ENCODE measurements around the gene RTEL1. TPM values are rescaled to one million over a fixed set of nuclear protein-coding genes. Genes with fewer than 3 reads are reported as not detected.
"Not testable (repeated sequence)": the region's sequence is repeated elsewhere in the genome, so short reads cannot be mapped to it uniquely, and the experiment has no call there.

The RTEL1 gene
- total RNA-seq, 1 experiment from 2014 or later, result 13.6 TPM

DNA sequence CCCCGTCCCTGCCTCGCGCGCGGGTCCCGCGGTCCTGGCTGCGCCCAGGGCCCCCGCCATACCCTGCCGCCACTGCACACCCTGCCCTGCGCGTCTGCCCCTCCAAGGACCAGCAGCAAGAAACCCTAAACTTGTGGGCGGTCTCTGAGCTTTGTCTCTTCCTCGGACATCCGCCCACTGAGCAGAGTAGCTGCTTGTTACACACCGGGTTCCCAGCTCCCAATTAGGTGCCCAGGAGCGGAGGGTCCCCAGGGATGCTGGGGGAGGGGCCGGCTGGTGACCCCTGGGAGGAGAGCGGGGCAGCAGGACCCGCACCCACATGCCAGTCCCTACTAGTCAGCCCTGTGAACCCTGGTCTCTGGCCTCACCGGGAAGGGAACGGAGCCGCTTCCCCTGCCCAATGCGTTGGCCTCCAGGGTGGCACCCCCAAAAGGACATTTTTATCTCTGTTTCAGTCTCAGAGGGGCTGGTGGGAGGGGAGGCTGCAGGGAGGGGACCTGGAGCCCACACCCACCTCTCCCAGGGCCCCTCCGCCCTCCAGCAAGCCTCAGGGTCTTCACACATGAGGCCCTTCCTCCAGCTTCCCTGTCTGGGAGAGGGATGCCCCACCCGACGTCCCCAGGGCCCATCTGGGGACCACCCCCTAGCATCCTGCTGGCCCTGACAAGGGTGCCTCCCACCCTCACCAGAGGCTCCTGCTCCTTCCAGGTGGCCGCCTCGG lies 15.4 kb upstream of the RTEL1 start:
- no peak for DNase-seq (ENCODE audit: low read depth)
- in situ Hi-C loops (cut with HindIII; ENCODE audit: low pct_unique_long_range_greater_than_20kb, low sequenced_read_pairs), result no loop called here

DNA sequence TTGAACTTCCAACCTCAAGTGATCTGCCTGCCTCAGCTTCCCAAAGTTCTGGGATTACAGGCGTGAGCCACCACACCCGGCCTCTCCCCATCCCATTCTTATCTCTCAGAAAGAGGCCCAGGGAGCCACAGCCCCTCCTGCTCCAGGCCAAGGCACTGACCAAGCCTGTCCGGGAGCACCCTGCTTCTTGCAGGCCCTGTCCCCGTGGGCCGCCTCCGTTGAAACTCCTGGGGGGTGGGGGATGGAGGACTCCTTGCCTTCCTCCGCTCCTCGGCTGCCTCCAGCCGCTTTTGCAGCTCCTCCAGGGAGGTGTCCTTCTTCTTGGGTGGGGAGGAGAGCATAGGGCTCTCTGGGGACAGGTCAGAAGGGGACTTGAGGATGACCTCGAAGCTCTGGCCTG lies 14.6 kb upstream of the RTEL1 start:
- in situ Hi-C loops (cut with HindIII; ENCODE audit: low pct_unique_long_range_greater_than_20kb, low sequenced_read_pairs), result no loop called here
- DNase-seq (ENCODE audit: low read depth), result no peak

DNA sequence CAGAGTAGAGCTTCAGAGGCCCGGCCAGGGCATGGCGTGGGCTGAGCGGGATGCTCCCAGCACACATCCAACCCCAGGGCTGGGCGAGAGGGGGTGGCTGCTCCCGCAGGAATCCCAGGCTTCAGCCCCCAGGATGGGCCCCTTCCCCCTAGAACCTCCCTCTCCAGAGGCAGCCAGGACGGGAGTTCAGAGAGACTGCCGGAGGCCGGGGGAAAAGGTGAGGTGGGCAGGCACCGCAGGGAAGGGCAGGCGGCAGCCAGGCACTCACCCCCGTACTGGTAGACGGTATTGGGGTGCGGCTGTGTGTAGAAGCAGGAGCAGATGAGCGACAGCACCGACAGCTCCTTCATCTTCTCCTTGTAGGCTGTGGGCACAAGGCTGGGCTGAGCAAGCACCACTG lies 14.2 kb upstream of the RTEL1 start:
- in situ Hi-C loops (cut with HindIII; ENCODE audit: low pct_unique_long_range_greater_than_20kb, low sequenced_read_pairs), result no loop called here
- DNase-seq (ENCODE audit: low read depth), result no peak

DNA sequence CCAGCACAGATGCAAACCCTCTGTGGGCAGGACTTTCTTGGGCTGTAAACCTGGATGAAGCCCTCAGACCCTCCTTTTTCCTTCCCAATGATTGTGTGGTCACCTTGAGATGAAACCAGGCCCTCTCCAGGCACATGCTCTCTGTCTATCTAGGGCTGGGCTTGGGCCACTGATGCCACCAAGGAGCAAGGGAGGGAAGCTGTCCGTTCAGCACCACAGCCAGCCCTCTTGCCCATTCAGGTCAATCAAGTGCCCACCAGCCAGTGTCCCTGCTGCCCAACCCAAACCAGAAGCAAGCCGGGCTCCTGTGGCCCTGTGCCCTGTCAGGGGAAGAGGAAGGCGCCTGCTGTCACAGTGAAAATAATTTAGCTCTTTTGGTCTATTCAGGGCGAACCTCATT lies 12.9 kb upstream of the RTEL1 start:
- in situ Hi-C loops (cut with HindIII; ENCODE audit: low pct_unique_long_range_greater_than_20kb, low sequenced_read_pairs), result no loop called here
- DNase-seq (ENCODE audit: low read depth), result no peak

DNA sequence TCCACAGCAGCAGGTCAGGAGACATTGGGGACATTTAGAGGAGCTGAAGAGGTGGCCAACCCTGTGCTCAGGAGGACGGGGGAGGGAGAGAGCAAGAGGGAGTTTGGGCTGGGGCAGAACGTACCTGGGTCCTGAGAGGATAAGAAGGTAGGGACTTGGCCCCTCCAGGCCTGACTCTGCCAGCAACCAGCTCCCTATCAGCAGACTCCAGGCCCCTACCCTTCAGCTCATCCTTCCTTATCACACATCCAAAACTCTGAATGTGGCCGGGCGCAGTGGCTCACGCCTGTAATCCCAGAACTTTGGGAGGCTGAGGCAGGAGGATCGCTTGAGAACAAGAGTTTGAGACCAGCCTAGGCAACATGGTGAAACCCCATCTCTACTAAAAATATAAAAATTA lies 9.9 kb upstream of the RTEL1 start:
- in situ Hi-C loops (cut with HindIII; ENCODE audit: low pct_unique_long_range_greater_than_20kb, low sequenced_read_pairs), result no loop called here
- DNase-seq (ENCODE audit: low read depth), result no peak

DNA sequence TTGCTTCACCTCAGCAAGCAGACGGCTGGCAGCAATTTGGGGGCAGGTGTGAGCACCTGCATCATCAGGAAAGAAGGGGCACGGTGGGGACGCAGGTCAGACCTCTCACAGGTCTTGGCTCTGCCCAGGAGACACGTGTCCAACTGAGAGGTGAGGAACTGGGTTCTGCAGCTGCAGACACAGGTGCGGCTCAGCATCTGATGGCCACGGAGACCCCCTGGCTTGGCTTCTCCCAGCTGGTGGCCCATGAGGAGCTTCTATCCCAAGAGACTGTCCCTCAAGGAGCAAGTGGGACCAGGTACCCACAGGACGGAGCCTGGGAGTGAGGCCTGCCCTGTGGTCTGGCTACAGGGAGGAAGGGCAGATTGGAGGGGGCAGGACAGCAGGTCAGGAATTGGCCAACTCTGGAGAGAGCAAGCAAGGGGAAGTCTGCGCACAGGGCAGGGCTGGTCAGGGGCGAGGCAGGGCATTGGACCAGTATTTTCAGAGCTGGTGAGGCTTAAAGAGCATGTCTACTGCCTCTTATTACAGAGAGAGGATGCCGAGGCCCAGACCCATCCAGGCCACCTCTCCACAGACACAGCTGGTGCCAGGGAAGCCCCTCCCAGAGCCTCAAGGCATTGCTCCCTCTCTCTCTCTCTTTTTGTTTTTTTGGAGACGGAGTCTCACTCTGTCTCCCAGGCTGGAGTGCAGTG lies 9.1 kb upstream of the RTEL1 start:
- in situ Hi-C loops (cut with HindIII; ENCODE audit: low pct_unique_long_range_greater_than_20kb, low sequenced_read_pairs), result no loop called here
- DNase-seq (ENCODE audit: low read depth), result no peak

DNA sequence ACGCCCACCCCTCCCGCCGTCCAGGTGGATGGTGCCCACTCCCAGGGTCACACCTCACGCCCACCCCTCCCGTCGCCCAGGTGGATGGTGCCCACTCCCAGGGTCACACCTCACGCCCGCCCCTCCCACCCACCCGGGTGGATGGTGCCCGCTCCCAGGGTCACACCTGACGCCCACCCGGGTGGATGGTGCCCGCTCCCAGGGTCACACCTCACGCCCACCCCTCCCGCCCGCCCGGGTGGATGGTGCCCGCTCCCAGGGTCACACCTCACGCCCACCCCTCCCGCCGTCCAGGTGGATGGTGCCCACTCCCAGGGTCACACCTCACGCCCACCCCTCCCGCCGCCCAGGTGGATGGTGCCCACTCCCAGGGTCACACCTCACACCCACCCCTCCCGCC lies 7.6 kb upstream of the RTEL1 start:
- in situ Hi-C loops (cut with HindIII; ENCODE audit: low pct_unique_long_range_greater_than_20kb, low sequenced_read_pairs); DNase-seq (ENCODE audit: low read depth): not testable (repeated sequence)

DNA sequence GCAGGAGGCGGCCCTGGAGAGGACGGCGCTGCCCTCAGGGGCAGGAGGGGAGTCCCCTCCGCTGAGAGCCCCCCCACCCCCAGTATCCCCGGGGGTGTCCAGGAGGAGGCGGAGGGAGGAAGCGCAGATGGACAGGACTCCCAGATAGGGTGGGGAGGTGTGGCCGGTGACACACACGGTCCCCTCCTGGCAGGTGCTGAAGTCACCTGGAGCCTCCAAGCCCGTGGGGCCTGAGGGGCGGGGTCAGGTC lies 6.2 kb upstream of the RTEL1 start:
- DNase-seq (ENCODE audit: low read depth), result no peak
- in situ Hi-C loops (cut with HindIII; ENCODE audit: low pct_unique_long_range_greater_than_20kb, low sequenced_read_pairs), result no loop called here

DNA sequence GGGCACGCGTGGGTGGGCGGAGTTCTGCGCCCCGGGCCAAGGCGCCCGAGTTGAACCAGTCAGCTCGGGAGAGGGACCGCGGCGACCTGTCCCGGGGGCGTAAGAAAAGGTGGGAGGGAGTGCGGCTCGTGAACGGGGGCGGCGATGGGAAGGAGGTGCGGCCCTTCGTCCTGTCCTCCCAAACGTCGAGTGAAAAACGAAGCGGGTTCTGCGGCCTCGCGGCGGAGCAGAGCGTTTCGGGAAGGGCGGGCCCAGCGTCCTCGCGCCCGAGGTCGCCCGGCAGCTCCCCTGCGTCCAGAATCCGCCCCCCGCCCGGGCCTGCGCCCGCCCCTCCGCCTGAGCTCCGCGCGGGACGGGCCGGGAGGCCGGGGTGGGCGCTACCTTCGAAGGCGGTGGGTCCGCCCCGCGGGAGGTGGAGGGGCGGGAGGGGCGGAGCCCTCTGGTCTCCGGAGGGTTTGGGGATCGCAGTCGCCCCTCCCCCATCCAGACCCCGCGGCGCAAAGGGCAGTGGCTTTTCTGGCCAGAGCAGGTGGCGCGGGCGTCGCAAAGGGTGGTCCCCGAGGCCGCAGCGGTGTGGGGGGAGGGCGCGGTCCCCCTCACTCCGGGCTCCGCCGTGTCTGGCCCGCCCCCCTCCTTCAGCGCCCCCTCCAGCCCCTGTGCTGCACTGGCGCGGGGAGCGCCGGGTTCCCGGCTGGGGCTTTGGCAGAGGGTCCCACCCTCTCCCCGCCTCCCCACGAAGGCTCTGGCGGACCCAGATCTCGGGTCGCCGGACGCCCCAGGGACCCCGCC lies 5.7 kb upstream of the RTEL1 start:
- in situ Hi-C loops (cut with HindIII; ENCODE audit: low pct_unique_long_range_greater_than_20kb, low sequenced_read_pairs), result no loop called here
- DNase-seq (ENCODE audit: low read depth), result no peak

DNA sequence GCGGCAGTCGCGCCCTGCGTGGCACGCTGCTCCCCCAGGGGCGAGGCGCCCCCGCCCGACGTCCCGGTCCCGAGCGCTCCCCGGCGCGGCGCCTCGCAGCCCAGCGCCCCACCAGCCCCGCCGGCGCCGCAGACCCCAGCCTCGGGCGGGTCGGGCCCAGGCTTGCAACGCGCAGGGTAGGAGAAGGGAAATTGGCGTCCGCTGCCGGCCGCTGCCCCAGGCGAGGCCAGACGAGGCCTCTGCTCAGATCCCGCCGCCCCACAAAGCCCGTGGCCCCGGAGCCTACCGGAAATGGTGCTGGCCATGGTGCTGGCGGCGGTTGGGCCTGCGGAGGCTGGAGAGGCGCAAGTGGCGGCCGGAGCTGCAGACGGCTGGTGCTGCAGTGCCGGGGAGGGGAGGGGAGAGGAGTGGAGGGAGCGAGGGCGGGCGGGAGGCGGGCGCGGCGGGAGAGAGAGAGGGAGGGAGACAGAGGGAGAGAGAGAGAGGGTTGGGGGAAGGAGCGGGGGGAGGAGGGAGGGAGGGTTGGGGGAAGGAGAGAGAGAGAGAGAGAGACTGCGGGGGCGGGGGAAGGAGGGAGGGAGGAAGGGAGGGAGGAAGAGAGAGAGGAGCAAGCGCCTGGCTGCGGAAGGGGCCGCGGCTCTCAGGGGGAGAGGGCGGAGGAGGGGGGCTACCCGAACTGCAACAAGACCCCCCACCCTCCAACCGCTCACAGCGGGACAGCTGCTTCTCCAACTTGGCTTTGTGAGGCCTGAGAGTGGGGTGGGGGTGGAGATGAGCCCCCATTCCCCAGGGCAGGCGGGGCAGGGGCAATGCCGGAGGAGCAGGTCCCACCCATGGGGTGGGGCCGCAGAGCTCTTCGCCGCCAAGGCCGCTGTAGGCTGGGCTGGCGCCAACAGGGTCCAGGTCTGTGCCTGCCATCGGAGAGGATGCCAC lies 4.8 kb upstream of the RTEL1 start, which contains the start of gene STMN3:
Gene STMN3 (minus strand): TSS at position 384 of the 933 bp plus-strand sequence. CDS start 79 bp downstream, at position 305.
- DNase-seq (ENCODE audit: low read depth), result peak; percentile 93
- in situ Hi-C loops (cut with HindIII; ENCODE audit: low pct_unique_long_range_greater_than_20kb, low sequenced_read_pairs), result no loop called here

DNA sequence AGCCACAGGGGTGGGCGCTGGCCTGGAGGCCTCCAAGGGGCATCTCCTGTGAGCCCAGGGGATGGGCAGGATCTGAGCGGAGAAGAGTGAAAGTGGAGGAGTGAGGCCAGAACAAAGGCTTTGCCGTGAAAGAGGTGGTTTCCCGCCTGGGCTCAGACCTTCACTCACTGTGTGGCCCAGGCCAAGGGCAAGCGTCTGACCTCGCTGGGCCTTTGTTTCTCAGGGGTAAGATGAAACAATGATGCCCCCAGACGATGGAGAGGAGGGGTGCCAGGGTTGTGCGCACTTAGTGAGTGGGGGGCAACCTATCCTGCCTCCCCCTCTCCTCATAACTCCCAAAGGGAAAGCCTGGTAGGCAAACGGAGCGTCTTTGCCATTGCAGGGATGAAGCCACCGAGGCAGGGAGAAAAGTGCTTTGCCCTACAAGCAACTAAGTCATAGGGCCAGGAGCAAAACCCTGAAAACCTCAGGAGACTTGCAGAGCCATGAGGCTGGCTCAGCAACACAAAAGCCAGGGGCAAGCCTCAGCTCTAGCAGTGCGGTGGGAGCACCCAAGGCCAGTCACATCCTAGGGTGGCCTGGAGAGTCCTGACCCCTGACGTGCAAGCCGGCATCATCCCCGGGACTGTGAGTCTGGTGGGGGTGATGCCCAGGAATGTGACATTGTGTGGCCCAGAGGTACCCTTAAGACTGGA lies 4.0 kb upstream of the RTEL1 start:
- in situ Hi-C loops (cut with HindIII; ENCODE audit: low pct_unique_long_range_greater_than_20kb, low sequenced_read_pairs), result no loop called here
- no peak for DNase-seq (ENCODE audit: low read depth)

DNA sequence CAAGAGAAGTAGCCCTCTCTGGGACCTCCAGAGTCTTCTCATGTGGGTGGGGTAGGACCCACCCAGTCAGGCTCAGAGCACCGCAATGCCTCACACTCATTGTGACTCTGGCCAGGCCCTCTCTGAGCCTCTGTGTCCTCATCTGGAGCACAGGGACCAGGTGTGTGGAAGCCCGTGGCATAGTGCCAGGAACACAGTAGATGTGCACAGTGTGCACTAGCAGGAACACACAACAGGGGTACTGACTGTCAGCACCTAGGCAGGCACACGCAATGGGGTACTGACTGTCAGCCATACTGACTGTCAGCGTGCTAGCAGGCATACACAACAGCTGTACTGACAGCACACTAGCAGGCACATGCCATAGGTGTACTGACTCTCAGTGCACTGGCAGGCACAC lies 2.9 kb upstream of the RTEL1 start:
- no peak for DNase-seq (ENCODE audit: low read depth)
- in situ Hi-C loops (cut with HindIII; ENCODE audit: low pct_unique_long_range_greater_than_20kb, low sequenced_read_pairs), result no loop called here

DNA sequence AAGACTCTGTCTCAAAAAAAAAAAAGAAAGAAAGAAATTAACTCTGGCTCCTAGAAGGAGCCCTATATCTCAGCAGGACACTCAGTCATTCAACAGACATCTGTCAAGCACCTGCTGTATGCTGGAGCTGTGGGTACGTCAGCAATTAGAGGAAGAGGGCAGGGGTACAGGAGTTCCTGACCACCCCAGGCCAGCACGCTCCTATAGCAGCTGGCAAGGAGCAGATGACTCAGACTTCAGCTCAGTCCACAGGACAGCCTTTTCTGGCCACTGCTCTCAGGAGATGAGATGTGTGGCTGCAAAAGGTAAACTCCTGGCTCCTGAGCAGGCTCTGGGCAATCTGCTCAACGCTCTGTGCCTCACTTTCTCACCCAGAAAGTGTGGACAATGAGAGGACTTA lies 1.7 kb upstream of the RTEL1 start:
- in situ Hi-C loops (cut with HindIII; ENCODE audit: low pct_unique_long_range_greater_than_20kb, low sequenced_read_pairs), result no loop called here
- DNase-seq (ENCODE audit: low read depth), result no peak

DNA sequence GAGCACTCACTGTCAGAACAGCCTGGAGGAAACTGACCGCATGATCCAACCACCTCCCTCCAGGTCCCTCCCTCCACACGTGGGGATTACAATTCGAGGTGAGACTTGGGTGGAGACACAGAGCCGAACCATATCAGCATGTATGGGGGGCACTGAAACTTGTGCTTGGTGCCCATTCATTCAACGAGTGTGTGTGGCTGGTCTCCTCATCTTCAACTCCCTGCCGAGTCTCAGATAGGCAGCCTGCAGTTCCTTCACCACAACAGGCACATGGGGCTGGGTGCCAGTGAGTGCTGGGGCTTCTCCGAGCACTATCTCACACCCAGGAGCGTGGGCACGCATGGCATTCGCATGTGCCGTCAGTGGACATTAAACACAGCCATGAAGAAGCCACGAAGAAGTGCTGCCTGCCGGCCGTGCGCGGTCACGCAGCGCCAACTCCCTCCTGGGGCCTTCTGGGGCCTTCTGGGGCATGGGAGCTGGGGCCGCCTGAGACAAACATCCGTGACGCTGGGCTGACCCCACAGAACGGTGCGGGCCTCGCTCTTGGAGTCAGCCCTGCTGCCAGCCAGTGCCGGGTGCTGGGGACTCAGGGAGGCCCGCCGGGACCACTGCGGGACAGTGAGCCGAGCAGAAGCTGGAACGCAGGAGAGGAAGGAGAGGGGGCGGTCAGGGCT lies 714 bp upstream of the RTEL1 start:
- in situ Hi-C loops (cut with HindIII; ENCODE audit: low pct_unique_long_range_greater_than_20kb, low sequenced_read_pairs), result no loop called here
- DNase-seq (ENCODE audit: low read depth), result no peak

DNA sequence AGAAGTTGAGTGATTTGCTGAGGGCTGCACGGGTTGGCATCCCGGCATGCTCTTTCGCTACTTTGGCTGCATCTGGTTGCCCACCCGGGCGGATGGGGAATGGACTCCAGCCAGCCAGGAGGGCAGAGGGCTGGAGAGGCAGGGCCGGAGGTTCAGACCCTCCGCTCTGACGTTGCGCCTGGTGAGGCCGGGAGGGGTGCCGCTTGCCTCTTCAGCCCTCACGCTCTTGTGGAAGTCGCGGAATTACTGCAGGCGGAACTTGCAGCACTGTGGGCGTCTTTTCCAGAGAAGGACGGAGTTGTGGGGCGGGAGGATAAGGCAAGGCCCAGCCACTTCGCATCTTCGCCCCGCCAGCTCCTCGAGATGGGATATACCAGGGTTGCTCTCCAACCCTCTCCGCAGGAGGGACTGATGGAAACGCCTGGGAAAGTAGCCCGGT lies 656 bp downstream of the RTEL1 start:
- in situ Hi-C loops (cut with HindIII; ENCODE audit: low pct_unique_long_range_greater_than_20kb, low sequenced_read_pairs), result no loop called here

DNA sequence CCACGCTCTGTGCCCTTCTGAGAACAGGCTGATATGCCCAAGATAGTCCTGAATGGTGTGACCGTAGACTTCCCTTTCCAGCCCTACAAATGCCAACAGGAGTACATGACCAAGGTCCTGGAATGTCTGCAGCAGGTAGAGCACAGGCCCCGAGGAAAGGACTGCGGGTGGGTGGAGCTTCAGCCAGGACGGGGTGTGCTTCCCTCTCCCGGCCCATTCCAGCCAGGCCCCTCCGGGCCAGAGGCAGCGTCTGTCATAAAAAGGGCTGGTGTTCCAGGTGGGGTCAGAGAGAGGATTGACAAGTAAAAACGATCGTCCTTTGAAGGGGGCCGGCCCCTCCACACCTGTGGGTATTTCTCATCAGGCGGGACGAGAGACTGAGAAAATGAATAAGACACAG lies 1.3 kb downstream of the RTEL1 start:
- no peak for DNase-seq (ENCODE audit: low read depth)
- in situ Hi-C loops (cut with HindIII; ENCODE audit: low pct_unique_long_range_greater_than_20kb, low sequenced_read_pairs), result no loop called here

More for the DNA sequence above, 656 bp downstream of the RTEL1 start:
- no peak for DNase-seq (ENCODE audit: low read depth)

DNA sequence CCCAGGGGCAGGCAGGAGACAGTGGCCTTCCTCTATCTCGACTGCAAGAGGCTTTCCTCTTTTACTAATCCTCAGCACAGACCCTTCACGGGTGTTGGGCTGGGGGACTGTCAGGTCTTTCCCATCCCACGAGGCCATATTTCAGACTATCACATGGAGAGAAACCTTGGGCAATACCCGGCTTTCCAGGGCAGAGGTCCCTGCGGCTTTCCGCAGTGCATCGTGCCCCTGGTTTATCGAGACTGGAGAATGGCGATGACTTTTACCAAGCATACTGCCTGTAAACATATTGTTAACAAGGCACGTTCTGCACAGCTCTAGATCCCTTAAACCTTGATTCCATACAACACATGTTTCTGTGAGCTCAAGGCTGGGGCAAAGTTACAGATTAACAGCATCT lies 2.1 kb downstream of the RTEL1 start:
- DNase-seq (ENCODE audit: low read depth); in situ Hi-C loops (cut with HindIII; ENCODE audit: low pct_unique_long_range_greater_than_20kb, low sequenced_read_pairs): not testable (repeated sequence)

Data from Caki2 (cell line).